ENCODE results near the gene KCNC4.

DNA sequence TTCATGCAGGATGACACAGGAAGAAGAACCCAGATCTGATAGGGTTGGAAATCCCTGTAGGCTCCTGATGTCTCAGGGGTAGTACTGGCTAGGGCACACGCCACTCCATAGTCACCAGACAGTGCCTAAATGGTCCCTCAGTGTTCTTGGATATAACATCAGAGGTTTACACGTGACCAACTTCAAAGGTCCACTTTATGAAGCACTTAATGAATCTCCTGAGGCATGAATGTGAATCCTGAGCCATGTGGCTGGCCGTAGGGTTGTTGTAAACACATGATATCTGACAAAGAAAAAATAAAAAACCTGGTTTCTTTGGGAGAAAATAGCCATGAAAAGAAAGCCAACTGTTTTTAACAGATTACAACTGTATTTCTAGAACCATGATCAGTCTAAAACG is 32.3 kb upstream of the KCNC4 start:
- TF ChIP-seq, protein P1, sequence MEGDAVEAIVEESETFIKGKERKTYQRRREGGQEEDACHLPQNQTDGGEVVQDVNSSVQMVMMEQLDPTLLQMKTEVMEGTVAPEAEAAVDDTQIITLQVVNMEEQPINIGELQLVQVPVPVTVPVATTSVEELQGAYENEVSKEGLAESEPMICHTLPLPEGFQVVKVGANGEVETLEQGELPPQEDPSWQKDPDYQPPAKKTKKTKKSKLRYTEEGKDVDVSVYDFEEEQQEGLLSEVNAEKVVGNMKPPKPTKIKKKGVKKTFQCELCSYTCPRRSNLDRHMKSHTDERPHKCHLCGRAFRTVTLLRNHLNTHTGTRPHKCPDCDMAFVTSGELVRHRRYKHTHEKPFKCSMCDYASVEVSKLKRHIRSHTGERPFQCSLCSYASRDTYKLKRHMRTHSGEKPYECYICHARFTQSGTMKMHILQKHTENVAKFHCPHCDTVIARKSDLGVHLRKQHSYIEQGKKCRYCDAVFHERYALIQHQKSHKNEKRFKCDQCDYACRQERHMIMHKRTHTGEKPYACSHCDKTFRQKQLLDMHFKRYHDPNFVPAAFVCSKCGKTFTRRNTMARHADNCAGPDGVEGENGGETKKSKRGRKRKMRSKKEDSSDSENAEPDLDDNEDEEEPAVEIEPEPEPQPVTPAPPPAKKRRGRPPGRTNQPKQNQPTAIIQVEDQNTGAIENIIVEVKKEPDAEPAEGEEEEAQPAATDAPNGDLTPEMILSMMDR (IDR thresholded peaks at IDR 0.05) = no peak
- no peak for TF ChIP-seq POLR2A (IDR thresholded peaks at IDR 0.05)

All from thyroid gland (tissue), 4 donors.